Measurements from ENCODE around the gene NFYB. TPM values are rescaled to one million over a fixed set of nuclear protein-coding genes. Genes with fewer than 3 reads are reported as not detected.

Gene NFYB
- total and polyA plus RNA-seq, 9 of the 15 experiments (the other 6 are each of a cell fraction or from before 2014, with no cell fraction given), result 14.5 to 51.5 (median 32.3) TPM

GRCh38 chr12:104155711-104156555 is 17.9 kb upstream of the NFYB start:
- Histone ChIP-seq H3K27ac (ENCODE audit: extremely low read depth, low read depth, low read length) (peak overlapping the region; percentile 18; the same call in 1 of the 3 replicates), H3K36me3 (ENCODE audit: control insufficient read depth, insufficient read depth, low read length) (no peaks in the 10 kb centered on the region), H3K4me1 (replicated peaks in 1 of 2; ENCODE audit: control insufficient read depth in 2 of 2, insufficient read depth in 2 of 2, low read length in 2 of 2) (peaks cover 8 to 28% of the 10 kb centered on the region in 2 experiments; a peak in 3 of 5 replicates), H3K4me2 (ENCODE audit: insufficient read depth, low read length) (no peak overlapping the region; the same call in 1 of the 2 replicates), H3K79me2 (ENCODE audit: control insufficient read depth, insufficient read depth, low read length) (no peaks in the 10 kb centered on the region), H2AFZ (ENCODE audit: low read depth, low read length) (peak overlapping the region; percentile 75), H3K4me3 (no peak overlapping the region), H3K27me3 (ENCODE audit: control insufficient read depth in 2 of 2, insufficient read depth in 2 of 2, low read length in 2 of 2) (no peaks in the 10 kb centered on the region), H3K9ac (ENCODE audit: insufficient read depth in 1 of 2, low read depth in 2 of 2, low read length in 2 of 2) (peak overlapping the region in 1 of 2 experiments; percentile 10; a peak in 1 of 4 replicates), H3K9me1 (ENCODE audit: control insufficient read depth, insufficient read depth, low read length) (no peaks in the 10 kb centered on the region), H4K20me1 (replicated peaks; ENCODE audit: control insufficient read depth, insufficient read depth, low read length) (no peaks in the 10 kb centered on the region), H3K9me3 (replicated peaks; ENCODE audit: control insufficient read depth, insufficient read depth, low read depth, low read length) (no peaks in the 10 kb centered on the region)
- in situ Hi-C loops (cut with MboI), result no loop called here
- DNase-seq (ENCODE audit: extremely low read depth in 1 of 4, low spot score in 3 of 4), result peak in 1 of 4 experiments; percentile 31
- no TSS peak for BruUV-seq (replicated peaks)
- WGBS (ENCODE audit: insufficient coverage, low coverage, missing lambda C conversion rate), result 27% methylated on average over 8 of the region's 8 CpGs
- ChIA-PET POLR2A (interaction anchor here (0.6 to 2.0 kb wide), 5 partner anchors 10 to 258 kb away, joined by 3 to 6 read pairs (median 3); no protein-coding TSS in a partner anchor), CTCF (ENCODE audit: low intra/inter-chr PET ratio) (no interaction called here)
- FAIRE-seq, result peak; percentile 65
- intact Hi-C loops (cut with micrococcal nuclease), result no loop called here
- ATAC-seq, result peak; percentile 38
- TF ChIP-seq ZNF316 (IDR thresholded peaks at IDR 0.05) (peak; percentile 25; the same call in 1 of the 2 replicates), NEUROD1 (IDR thresholded peaks at IDR 0.05; ENCODE audit: borderline replicate concordance, low read depth, low read length, partially characterized antibody) (no peak), COPS2 (conservative IDR thresholded peaks at IDR 0.05) (no peak), ZNF354B (CRISPR knock-in tag; IDR thresholded peaks at IDR 0.05) (no peak), TBP (optimal IDR thresholded peaks at IDR 0.05; ENCODE audit: low read depth, low read length) (no peak), NFE2 (IDR thresholded peaks at IDR 0.05; ENCODE audit: low read depth) (peak; percentile 59), L3MBTL2 (IDR thresholded peaks at IDR 0.05) (no peak), MEIS2 (IDR thresholded peaks at IDR 0.05; ENCODE audit: partially characterized antibody) (no peak), SPI1 (IDR thresholded peaks at IDR 0.05; ENCODE audit: borderline replicate concordance, low read depth, low read length) (peak; percentile 74; the same call in 1 of the 2 replicates), MGA (IDR thresholded peaks at IDR 0.05) (no peak)

Measured in K562 (cell line).